Dermis microvascular lymphatic vessel endothelial cell (primary cell): Measurements from ENCODE around the gene EEFSEC. TPM values are rescaled to one million over a fixed set of nuclear protein-coding genes. Genes with fewer than 3 reads are reported as not detected.

Source experiments
- DNase-seq, 2 donors: peaks; one replicate each; pipeline versions ENCODE4 v3.0.0 to v3.0.0-alpha.2; 2010; ENCODE audit warnings: low read depth in 2 of 2
- total RNA-seq: library from RNA; depleted of rRNA; stranded (reverse); fragments of >200 nt; gene quantifications from 2 replicates; pipeline ENCODE4 v1.2.1, GENCODE V29; 2014

EEFSEC gene
- total RNA-seq, 1 donor from 2014 or later = 1.8 TPM

DNA sequence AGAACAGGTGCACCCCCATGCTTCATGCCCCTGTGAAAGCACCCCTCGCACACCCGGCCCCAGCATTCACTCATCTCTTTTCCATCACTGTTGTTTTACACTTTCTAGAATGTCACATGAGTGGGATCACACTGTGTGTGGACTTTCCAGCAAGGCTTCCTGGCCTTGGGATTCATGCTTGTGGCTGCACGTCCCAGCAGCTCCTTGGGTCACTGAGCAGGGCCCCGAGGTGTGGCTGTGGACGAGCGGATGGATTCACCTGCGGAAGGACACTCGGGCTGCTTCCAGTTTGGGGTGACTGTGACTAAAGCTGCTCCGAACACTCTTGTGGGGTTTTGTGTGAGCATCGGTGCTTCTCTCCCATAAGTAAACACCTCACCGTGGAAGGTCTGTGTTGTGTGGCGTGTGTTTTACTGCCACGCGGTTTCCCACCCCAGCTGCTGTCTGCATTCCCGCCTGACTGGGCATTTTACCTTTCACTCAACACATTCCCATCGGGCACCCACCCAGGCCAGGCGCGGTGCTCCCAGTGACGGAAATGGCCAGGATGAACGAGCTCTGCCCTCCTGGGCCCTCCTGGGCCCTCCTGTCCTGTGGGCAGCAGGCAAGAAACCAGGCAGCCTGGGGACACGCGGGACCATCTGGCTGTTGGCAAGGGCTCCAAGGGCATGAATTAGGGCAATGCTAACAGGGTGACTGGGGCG is 272.0 kb downstream of the EEFSEC start:
- DNase-seq = no peak

DNA sequence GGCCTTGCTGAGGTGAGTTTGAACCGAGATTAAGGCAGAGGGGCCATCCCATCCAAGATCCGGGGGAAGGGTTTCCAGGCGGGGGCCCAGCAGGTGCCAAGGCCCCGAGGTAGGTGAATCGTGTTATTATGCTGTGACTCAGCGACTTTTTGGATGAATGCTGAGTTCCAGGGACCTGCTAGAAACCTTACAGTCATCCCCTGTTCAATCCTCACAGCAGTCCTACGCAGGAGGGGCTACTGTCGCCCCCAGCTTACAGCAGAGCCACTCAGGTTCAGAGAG is 272.5 kb downstream of the EEFSEC start:
- DNase-seq = no peak

DNA sequence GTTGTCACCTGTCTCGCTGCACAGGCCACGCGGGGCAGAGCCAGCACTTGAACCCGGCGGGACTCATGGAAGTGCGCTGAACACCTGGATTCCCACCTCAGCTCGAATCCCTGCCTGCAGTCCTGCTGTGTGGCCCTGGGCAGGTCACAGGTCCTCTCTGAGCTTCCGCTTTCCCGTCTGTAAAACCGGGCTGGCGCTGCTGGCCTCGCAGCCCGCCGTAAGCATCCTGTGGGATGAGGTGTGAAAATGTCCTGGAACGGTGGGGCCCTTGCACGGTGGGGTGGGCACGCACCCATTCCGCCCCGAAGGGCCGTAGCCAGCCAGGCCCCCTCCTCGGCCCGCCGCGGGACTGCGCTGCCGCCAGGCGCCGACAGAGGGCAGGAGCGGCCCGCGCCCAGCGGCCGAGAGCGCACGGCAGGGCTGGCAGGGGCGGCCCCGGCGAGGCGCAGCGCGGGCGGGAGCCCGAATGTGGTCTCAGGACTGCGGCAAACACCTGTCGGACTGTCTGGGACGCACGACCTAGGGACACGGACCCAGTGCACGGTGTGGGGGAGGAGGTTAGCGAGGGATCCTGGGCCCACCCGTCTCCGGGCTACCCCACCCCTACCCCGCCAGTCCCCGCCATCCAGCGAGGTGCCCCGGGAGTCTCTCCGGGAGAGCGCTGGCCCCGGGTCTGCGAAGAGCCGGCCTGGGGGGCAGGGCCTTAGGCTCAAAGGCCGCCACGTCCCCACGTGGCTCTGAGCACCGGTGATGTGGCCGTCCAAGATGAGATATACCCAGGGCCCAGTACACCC is 273.0 kb downstream of the EEFSEC start:
- peak in 1 of 2 donors; percentile 45 for DNase-seq

DNA sequence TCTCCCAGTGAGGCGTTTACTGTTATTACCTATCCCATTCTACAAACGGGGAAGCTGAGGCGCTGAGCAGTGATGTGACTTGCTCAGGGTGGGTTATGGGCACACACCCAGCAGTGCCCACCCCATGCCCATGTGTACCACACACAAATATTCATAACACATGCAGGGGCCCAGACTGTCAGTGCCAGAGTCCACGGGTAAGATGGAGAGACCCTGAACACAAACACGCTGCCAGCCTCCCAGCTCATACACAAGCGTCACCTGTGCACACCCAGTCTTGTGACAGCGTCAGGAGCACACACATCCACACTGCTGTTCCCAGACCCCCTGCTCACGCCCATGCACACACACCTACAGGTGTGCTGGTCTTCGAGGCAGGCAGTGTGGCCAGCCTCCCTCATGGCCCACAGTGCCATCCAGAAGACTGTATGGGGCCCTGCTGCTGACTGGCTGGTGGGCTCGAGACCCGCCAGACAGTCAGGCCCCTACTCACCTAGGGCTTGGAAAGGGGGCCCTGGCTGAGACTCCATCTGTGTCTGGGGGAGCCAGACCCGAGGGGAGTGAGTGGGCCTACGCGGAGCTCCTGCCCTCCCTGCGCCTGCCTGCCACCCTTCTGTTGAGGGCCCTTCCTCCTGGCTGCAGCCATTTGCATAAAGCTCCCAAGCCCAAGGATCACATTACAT is 274.0 kb downstream of the EEFSEC start:
- no peak for DNase-seq

DNA sequence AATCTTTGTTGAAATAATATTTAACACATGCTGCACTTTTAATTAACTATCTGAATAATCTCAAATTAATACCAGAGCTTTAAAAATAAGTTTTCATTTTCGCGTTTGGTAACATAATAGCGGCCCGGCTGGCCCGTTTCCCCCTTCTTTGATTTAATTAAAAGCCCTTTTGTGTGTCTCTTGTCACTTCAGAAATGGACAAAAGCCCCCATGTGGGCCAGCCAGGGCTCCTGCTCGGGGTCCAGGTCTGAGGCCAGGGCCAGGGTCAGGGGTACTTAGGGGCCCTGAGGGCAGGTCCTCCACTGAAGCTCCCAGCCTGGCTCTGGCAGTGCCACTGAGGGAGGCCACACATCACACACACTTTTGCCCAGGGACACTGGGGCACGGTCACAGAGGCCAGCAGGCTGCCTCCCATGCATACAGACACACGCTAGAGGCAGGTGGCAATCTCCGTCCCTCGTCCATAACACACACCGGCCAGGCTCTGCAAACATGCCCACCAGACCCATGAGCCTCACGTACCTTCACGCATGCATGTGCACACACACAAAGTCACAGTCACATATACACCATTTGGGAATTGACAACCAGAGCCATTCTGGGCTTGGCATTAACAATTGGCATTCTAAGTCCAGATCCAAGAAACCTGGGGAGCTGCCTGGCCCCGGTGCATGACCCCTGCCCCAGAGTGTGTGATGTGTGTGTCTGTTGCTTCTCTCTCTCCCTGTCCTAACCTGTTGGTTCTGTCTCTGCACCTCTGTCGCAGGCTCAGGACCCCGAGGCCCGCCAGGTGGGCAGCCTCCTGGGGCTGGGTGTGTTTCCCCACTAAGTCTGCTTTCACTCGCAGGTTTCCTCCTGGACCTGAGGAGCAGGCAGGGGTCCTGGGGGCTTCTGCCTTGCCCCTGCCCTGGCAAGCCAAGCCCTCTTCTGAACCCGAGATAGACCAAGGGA is 274.9 kb downstream of the EEFSEC start:
- no peak for DNase-seq

DNA sequence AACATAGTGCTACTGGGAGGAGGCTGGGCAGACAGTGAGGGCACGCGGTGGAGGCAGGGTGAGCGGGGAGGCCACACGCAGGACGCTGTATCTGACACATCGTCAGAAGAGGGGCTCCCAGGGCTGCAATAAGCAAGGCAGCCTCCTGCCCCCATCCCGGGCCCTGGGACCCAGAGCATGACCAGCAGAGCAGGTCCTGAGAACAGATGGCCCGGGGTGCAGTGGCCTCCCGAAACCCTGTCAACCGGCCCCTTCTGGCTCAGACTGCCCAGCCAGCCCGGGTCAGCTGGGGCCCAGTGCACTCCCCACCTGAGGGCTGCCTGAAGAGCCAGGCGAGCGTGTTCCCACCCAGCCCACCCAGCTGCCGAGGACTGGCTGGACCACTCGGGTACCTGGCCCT is 276.0 kb downstream of the EEFSEC start:
- no peak for DNase-seq

DNA sequence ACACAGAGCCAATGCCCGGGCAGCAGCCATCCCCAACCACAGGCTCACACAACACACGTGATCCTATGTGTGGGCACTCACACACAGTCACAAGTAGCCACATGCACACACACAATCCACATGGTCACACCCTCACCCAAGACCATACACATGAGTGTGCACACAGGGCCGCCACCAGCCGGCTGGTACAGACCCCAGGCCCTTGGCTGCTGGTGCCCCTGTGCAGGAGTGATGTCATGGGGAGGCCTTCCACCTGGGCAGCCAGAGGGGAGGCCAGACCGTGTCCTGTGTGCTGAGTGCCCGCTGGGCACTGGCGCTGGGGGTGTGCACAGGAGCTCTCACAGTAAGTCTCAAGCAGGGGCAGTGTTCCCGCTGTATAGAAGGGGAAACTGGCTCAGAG is 276.5 kb downstream of the EEFSEC start:
- no peak for DNase-seq

DNA sequence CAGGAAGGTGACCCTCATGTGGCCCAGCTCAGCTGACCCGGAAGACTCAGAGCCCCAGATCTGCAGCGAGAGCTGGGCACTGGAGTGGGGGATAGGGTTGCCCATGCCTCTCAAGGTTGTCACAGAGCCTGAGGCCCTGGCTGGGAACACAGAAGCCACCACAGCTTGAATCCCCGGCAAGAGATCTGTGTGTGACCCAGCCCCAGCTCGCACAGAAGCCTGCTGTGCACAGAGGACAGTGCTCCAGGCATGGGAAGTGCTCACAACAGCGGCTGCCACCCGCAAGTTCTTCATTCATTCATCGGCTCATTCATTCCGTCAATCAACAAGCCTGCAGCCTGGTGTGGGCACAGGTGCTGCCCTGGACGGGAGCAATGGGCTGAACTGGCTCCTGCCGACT is 277.0 kb downstream of the EEFSEC start:
- no peak for DNase-seq

DNA sequence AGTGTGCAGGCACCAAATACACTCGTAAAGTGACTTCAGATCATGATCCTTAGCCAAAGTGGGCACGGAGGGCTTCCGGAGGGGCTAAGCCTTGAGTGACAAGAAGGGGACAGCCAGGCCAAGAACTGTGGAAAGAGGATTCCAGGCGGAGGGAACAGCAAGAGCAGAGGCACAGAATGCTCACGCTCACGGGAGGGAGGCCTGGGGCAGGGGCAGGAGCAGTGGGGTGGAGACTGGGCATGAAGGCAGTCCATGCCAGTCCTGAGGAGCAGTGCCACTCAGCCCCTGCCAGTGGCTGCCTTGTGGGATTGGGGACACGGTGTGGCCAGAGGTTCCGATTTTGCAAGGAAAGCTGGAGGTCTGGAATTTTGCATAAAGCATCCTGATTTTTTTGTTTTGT is 277.4 kb downstream of the EEFSEC start:
- DNase-seq = no peak

DNA sequence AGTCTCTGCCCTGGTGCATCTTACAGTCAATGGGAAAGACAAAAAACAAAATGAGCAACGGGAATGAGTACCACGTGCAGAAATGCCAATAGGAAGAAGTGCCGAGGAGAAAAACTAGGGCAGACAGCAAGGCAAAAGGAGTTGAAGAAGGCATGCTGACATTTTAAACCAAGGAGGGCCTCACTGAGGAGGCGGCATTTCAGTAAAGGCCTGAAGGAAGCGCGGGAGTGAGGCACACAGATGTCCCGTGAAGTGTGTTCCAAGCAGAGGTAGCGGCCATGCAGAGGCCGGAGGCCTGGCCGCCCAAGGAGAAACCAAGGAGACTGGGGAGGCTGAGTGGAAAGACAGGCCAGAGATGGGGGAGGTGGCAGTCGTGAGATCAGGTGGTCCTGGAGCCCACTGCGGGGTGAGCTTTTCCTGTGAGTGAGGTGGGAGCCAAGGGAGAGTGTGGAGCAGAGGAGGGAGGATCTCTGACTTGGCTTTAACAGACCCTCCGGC is 278.6 kb downstream of the EEFSEC start:
- DNase-seq = no peak

DNA sequence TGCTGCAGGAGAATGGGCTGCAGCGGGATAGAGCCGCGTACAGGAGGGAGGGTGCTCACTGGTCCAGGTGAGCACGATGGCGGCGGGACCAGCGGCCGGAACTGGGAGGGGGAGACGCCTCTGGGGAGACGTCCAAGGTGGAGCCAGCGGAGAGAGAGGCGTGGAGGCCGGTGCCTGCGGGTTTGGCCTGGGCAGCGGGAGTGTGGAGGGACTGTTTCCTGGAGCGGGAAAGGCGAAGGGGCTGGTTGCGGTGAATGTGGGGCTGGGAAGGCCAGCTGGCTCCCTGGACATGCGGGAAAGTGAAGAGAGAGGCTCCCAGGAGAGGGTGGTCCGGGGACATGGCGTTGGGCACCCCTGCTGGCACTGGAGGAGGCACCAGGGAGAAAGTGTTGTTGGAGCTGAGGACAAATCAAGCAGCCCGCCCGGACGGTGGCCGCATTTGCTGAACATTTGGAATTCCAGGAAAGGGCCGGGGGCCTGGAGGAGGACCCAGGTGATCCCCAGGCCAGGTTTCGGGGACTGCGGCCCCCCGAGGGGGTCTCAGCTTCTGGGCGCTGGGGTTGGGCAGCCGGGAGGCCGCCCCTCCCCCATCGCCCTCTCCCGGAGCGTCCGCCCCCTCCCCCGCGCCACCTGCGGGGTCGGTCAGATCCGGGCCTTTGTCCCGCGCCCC is 279.2 kb downstream of the EEFSEC start:
- no peak for DNase-seq

DNA sequence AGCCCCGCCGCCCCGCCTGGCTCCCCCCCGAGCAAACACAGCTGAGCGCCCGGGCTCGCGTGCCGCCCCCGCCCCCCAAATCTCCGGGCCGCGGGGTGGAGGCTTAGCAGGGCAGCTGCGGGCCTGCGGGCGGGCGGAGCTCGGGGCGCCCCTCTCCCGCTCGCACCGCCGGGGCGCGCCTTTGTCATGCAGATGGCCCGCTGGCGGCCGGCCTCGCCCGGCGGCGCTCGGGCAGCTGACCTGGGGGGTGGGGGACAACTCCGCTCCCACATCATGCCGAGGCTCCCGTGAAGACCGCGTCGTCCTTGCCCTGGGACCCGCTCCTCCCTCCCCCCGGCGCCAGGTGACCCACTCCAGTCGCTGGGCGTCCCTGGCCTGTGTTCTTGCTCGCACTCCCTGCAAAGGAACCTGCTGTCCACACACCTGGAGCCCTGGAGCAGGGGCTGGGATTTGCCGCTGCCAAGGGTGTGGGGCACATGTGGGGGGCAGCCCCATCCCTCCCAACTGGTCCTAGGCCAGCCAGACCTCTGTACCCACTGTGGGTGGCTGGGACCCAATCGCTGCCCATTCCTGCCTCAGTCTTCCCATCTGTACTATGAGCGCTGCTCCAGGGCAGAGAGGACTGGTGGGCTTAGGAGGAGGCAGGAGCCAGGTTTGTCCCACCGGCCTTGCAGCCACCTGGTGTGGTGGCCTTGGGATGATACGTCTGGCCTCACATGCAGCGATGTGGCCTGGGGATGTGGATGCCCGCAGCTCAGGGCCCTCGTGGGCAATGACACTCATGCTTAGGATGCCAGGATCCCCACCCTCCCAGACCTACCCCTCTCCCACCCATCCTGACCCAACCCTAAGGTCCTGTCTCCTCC is 279.9 kb downstream of the EEFSEC start:
- peak in 1 of 2 donors; percentile 19 for DNase-seq

DNA sequence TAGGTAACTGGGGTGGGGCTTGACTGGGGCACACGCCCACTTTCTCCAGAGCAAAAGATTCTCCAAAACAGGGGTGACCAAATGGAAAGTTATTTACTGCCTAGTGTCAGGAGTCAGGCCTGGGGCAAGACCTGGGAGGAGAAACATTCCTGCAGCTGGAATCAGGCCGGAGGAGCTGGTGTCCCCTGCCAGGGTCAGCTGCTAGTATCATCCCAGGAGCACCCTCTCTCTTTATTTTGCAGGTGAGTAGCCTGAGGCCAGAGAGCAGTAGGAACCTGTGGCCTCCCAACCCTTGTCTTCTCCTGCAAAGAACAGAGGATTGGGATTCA is 280.5 kb downstream of the EEFSEC start:
- no peak for DNase-seq

DNA sequence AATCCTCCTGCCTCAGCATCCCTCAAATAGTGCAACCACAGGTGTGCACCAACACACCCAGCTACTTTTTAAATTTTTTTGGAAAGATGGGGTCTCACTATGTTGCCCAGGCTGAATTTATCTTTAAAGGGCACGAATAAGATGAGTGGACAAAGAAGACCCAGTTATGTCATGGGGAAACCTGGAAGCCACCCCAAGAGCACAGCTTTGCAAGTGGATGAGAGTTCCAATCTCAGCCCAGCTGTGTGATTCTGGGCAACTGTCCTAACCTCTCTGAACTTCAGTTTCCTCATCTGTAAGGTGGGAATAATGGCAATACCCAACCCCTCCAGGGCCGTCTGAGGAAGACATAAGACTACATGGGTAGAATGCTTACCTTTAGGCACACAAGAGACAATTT is 281.2 kb downstream of the EEFSEC start:
- no peak for DNase-seq

DNA sequence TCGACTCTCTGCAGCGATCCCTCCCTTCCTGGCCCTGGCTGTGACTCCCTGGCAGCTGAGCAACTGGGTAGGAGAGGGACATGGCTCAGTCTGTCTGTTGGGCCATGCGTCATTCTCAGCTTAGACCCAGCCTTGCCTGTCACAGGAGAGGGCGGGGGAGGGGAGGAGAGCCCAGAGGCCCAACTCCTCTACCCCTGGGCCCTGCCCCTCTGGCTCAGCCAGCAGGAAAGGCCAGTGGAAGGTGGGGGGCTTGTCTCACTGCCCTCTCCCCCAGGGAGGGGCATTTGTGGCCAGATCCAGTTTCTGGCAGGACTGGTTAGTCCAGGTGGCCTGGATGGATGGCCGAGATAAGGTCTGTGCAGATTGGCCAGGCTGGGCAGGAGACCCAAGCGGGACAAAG is 281.8 kb downstream of the EEFSEC start:
- DNase-seq = no peak

DNA sequence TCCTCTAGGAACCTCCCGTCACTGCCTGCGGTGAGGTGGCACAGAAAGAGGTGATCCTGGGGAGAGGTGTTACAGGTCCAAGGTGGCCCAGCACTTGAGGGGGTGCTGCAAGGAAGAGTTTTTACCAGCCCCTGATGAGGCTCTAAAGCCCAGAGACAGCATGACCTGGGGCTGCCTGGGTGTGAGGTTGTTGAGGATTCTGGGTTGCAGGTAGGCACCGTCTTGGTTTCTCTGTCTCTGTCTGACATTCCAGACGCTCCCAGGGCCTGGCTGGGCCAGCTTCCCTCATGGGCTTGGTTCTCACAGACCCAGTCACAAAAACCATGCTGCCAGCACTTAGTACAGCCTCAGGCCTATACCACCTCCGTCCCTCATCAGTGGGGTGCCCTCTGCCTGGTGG is 282.3 kb downstream of the EEFSEC start:
- DNase-seq = no peak

DNA sequence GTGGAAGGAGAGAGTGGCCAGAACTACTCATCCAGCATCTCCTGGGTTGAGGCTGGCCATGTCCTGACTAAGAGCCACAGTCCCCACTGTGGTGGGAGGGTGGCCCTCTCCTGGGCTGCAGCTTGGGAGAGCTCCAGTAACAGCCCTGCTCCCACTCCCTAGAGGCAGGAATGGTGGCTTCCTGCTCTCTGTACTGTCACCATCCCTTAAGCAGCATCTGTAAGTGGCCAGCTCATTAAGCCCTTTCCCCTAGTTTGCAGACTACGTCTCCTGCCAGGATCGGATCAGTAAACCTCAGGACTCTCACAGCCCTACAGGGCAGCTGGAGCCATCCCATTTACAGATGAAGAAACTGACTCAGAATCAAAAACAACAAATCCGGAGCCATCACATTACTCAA is 282.9 kb downstream of the EEFSEC start:
- no peak for DNase-seq

DNA sequence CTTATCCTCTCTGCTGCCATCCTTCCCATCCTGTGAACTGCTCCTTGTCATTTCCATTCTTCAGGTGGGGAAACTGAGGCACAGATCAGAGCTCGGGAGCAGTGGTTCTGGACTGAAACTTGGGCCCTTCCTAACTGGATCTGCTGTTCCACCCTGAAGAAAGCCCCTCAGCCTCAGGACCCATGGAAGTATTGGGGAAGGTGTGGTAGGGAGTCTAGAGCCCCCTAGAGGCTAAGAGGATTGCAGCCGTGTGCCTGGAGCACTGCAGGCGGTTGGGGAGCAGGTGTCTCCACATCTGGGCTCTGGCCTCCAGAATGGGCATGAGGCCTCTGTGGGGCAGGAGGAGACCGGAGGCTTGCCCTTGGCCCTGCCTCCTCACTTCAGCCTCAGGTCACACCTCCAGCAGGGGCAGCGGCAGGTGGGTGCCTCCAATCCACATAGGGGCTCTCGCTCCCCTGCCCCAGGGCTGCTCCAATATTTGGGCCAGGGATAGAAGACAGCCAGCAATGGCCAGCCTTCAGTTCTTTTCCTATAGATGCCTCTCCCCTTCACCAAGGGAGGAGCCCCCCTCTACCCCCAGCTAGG is 285.3 kb downstream of the EEFSEC start:
- DNase-seq = no peak

DNA sequence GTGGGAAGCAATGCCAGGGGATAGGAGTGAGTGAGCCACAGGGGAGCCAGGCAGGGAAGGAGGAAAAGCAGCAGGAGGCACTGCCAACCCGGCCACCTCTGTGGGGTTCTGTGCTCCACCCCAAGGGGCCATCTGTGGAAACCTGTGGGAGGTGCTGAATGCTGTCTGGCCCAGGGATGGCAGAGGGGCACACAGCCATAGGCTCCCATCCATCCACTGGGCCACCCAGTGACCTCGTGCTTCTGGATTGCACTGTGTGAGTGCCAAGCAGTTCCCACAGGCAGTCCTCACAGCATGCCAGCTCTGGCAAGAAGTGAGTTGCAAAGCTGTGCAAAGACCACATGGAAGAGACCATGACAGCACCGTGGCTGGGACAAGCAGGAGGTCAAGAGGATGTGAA is 285.9 kb downstream of the EEFSEC start:
- no peak for DNase-seq

DNA sequence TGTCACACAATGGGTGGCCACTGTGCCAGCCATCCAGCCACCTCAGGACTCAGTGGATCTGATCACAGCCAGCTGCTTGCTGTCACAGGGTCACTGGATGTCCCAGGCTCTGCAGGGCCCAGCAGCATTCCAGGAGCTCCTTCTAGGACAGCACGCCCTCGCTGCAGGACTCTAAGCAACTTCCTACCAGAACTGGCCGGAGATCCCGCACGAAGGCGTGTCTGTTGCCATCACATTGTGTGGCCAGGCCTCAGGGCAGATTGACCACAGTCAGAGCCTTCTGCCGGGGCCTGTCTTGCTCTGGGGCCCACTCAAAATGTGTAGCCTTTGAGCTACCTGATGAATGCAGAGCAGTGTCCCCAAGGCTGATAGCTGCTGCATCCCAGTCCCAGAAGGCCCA is 288.8 kb downstream of the EEFSEC start:
- no peak for DNase-seq
